HG03558 (cell line): ENCODE results near the gene OXA1L.

Experiments used
- ATAC-seq: cut with Tn5 transposase; IDR thresholded peaks from one replicate; pipeline ENCODE4 v1.9.1; 2021; ENCODE audit warnings: moderate number of reproducible peaks; ENCODE audit not compliant: unreplicated experiment; ENCODE audit errors: extremely low read depth

The OXA1L gene

GRCh38 chr14:22822016-22822570 is 55.6 kb downstream of the OXA1L start:
- ATAC-seq = no peak
